ENCODE data around the gene IL31.

Gene IL31

GRCh38 chr12:122150127-122150681 is 23.8 kb downstream of the IL31 start:
- no peak for DNase-seq

DNA sequence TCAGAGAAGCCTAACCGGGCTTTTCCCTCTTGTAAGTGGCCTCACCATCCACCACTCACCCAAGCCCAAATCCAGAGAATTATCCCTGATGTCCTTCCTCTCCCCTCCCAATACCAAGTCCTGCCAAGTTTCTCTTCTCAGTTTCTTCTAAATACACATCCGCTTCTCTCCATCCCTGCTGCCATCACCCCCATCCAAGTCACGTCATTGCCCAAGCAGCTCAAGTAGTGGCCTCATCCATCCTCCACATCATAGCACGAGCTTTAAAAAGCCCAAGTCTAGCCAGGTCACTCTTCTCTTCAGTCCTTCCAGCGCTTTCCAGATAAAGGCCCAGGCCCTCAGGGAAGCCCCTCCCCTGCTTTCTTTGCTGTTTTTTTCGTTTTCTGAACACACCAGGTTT is 25.4 kb downstream of the IL31 start:
- no peak for DNase-seq

DNA sequence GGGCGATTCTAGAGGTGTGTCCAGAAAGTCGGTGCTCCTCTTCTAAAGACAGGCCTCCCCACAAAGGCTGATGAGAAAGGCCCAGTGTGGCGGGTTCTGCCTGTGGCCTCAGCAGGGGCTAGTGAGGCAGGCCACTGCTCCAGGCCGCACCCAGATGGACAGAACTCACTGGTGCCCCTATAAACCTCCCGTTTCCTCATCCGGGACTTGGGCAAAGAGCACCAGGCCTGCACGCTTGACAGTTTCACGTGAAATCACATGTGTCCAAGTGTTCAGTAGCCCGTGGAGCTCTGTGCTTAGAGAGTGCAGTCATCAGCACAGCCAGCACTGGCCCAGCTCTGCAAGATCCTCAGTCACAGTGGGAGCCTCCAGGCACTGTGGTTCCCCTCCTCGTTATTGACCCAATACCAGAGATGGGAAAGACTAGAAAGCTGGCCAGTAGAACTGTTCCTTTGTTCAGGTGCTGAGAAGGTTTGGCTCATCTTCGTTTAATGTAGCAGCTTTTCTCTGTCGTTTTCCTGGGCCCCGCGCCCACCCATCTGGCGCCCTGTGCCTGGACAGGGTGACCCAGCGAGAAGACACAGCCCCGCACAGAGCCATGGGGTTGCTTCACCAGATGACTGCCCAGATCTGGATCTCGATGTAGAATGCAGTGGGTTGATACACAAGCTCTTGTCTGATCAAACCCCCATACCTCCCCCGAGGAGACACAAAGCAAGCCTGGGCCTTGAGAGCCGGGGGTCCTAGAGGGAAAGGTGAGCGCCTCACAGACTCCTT is 26.3 kb downstream of the IL31 start:
- DNase-seq, result no peak

- DNase-seq, result no peak
Observed at GRCh38 chr12:122145505-122146330, 28.3 kb downstream of the IL31 start.

GRCh38 chr12:122144885-122145284 is 29.1 kb downstream of the IL31 start:
- DNase-seq, result no peak

GRCh38 chr12:122142857-122143256 is 31.2 kb downstream of the IL31 start:
- no peak for DNase-seq

DNA sequence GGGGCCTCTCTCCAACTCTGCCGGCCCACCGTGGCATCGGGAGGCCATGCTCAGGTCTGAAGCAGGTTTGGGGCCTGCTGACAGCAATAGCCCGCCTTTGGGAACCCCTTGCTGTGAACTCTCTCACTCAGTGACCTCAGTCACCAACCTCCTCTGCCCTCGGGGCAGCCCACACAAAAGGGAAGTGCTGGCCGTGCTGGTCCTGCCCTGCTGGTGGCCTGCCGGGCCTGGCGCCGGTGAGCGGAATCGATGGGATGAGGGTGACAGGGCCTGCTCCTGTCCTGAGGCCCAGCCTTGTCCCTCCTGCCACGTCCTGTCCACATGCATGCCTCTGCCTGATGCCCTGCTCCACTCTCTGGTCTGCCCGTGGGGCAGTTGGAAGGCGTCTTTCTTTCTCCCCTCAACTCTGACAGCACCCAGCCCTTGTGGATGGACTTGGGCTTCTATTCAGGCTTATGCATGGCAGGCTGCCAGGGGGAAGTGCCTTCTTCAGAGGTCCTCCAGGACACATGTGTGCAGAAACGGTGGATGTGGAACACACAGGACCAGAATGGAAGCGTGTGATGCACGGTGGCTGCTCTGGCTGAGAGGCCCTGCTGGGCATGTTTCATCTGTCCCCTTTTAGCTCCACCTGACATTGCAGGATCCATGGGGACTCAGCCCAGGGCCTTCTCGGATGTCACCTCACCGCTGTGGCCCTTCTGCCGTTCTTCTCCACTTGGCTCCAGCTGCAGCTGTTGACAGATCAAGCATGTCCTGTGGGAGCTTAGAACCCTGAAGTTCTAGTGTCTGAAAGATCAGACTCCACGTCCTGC is 31.9 kb downstream of the IL31 start:
- no peak for DNase-seq

DNA sequence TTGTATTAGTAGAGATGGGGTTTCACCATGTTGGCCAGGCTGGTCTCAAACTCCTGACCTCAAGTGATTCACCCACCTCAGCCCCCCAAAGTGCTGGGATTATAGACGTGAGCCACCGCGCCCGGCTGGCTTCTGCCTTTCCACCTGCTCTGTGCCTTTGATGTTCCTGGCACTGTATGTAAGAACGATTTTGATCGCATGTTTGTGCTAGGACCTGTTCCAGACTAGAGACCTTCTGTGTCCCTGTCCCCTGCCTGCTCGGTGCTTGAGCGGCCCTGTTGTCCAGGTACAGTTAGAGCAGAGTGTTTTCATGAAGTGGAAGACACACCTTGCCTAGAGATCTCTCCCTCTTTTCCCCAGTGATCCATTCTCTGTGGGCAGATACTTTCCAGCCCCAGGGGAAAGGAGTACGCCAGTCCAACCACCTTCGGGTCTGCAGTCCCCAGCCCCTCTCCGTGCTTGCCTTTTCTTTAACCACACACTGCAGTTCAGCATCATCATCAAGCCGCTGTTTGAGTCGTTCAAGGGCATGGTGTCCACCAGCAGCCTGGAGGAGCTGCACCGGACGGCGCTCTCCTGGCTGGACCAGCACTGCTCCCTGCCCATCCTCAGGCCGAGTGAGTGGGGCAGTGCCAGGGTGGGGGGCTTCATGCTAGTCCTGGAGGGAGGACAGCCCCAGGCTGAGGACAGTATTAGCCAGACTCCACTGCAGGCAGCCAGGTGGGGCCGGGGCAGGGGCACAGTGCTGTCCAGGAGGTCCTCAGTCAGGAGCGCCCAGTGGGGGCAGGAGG is 33.4 kb downstream of the IL31 start:
- no peak for DNase-seq

- no peak for DNase-seq
Observed at GRCh38 chr12:122139941-122140340, 34.1 kb downstream of the IL31 start.

DNA sequence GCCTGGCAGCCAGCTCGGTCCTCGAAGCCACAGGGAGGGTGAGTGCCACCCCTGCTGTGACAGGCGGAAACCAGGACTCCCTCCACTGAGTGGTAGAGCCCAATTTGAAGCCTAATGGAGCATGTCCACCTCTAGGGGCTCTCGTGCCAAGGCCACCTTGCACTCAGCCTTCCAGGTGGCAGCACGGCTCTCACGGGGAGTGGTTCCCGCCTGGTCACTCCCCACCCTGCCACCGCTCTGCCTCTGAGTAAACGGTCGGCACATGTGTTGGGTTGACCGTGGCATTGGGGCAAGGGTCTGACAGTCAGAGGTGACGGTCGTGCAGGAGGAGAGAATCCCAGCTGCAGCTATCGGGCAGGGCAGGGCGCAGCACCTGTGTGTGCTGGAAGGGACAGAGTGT is 34.8 kb downstream of the IL31 start:
- DNase-seq, result no peak

DNA sequence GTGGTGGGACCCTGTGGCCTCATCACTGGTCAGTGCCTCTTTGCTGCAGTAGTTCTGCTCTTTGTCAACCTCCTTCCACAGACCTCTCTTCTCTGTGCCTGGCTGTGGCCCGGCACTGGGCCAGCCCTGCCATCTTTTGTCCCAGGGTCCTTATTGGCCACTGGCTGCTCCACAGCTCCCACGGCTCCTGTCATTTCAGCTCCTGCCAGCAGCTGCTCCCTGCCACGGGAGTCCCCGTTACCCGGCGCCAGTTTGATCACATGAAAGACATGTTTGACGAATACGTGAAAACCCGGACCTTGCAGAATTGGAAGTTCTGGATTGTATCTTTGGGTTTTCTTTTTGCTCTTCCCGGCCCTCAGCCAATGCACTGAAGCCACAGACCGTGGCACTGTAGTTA is 35.4 kb downstream of the IL31 start:
- DNase-seq, result no peak

- no peak for DNase-seq
Observed at GRCh38 chr12:122138181-122138580, 35.8 kb downstream of the IL31 start.

DNA sequence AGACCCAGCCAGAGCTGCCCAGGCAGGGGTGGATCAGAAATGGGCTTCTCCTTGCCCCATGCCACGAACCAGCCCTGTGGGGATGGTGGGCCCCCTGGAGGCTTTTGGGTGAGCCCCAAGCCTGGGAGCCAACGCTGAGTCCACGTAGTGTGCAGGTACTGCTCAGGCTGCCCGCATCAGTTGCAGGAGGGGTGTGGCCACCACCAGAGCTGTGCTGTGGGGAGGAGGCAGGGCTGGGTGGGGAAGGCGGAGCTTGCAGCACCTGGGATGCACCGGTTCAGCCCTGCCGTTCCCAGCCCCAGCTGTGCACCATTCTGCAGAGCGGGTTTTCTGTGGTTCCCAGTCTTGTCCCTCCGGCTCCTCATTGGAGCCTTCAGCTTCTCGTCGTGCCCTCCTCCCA is 36.3 kb downstream of the IL31 start:
- no peak for DNase-seq

- no peak for DNase-seq
Observed at GRCh38 chr12:122137229-122137628, 36.8 kb downstream of the IL31 start.

DNA sequence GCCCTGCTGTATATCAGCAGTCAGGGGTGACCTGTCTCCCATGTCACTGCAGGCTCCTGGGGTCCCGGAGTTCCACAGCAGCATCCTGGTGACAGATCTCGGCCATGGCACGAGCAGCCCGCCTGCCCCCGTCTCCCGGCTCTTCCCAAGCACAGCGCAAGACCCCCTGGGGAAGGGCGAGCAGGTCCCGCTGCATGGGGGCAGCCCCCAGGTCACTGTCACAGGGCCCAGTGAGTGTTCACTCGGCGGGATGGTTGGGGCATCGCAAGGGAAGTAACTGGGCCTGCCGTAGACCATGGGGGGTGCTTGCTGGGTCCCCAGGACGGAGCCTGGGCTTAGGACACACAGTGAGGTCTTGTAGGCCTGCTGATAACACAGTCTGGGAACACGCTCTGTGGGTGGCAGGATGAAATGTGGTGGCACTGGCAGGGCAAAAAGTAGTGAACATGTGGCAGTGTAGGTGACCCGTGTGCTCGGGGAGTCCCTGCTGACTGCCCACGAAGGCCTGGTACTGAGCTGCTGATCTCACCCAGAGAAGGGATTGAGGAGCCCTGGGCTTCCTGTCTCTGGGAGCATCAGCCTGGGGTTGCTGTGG is 38.5 kb downstream of the IL31 start:
- no peak for DNase-seq

DNA sequence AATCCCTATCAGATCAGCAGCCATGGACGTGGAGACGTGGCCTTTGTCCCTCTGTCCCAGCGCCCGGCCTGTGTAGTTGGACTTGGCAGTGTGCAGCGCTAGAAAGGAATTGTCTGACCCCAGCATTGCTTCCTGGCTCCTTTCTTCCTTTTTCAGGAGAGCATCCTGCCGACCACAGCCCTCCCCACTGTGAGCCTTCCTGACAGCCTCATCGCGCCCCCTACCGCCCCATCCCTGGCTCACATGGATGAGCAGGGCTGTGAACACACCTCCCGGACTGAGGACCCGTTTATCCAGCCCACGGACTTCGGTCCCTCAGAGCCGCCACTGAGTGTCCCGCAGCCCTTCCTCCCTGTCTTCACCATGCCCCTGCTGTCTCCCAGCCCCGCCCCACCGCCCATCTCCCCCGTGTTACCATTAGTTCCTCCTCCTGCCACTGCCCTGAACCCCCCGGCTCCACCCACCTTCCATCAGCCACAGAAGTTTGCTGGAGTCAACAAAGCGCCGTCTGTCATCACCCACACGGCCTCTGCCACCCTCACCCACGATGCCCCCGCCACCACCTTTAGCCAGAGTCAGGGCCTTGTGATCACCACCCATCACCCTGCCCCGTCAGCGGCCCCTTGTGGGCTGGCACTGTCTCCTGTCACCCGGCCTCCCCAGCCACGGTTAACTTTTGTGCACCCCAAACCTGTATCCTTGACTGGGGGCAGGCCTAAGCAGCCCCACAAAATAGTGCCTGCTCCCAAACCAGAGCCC is 40.6 kb downstream of the IL31 start:
- DNase-seq, result no peak

DNA sequence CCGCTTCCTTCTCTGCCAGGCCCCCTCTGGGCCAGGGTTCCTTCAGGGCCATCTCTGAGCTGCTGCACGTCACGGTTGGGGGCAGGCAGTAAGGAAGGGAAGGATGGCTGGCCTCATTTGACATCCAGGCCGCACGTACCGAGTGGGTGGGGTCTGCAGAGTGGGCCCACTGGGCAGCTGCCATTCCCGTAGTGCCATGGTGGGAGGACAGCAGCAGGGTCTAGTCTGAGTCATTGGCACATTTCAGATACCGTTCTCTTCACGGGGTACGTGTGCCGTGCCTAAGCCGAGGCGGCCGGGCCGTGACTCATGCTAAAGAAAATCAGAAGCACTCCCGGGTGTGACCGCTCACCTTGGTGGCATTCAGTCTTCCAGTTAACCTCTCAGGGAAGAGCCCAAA is 43.9 kb downstream of the IL31 start:
- no peak for DNase-seq

DNA sequence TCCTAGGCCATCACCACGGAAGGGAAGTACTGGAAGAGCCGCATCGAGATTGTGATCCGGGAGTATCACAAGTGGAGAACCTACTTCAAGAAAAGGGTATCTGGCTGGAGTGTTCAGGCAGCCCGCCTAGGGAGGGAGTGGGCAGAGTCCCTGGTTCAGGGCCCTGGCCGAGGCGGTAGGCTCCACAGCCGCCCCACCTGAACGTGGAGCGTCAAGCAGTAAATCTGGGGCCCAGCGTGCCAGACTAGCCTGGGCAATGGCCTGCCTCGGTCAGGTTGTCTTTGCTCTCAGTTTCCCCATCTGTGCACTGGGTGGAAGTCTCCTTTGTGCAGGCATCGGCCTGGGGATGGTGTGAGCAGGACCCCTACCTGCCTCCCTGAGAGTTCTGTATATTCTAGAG is 44.9 kb downstream of the IL31 start:
- DNase-seq, result no peak

- DNase-seq, result no peak
Observed at GRCh38 chr12:122128481-122128880, 45.5 kb downstream of the IL31 start.

GRCh38 chr12:122127839-122128238 is 46.2 kb downstream of the IL31 start:
- DNase-seq, result no peak
